HCEC 1CT (cell line): Measurements from ENCODE around the gene MMP28.

ENCODE experiments used
- DNase-seq: peaks from one replicate; pipeline ENCODE4 v3.0.0-alpha.2; 2017

MMP28 gene

DNA sequence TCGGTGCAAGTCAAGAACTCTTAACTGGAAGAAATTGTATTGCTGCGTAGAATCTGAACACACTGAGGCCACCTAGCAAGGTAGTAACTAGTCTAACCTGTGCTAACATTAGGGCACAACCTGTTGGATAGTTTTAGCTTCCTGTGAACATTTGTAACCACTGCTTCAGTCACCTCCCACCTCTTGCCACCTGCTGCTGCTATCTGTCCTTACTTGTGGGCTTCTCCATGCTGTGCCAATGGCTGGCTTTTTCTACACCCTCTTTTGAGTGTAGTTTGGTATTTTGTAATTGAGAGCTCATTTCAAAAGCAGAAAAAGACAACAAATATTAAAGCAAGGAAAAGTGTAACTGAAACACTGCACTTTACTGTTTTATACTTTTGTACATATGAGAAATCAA is 71.7 kb downstream of the MMP28 start:
- DNase-seq = no peak

DNA sequence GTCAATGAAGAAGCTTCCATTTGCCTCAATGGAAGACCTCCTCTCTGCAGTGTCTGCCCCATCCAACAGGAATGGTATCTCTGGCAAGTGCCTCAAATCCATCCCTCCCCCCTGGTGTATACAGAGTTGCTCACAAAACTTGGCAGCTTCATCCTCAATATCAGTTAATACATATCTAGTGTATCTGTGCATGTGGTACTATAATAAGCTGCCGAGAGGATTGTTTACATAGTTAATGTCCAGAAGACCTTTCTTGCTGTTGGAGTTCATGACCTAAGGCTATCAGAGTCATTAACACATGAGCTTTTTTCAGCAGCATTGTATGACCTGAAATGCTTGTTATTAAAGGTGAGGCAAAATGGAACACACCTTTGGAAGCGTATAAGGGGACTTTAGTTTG is 78.0 kb downstream of the MMP28 start:
- DNase-seq = no peak

DNA sequence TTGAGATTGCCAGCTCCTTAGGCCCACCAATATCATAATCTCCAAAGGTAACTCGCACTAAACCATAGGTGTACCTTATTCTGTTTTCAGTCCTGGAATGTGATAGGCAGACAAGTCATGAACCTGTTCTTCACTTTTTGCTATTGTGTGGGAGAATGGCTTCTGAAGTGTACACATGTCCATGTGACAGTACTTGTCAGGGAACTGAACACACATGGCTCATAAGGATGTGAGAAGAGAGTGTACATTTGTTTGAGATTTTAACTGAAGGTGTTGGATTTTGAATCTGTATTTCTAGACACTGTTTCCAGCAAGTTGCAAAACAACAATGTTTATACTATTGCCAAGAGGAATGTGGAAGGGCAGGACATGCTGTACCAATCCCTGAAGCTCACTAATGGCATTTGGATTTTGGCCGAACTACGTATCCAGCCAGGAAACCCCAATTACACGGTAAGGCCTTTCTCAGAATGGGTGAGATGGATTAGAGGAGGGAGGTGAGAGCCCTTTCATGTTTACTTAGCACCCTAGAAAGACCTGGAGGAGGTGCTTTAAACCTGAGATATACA is 78.5 kb downstream of the MMP28 start:
- peak; percentile 11 for DNase-seq

DNA sequence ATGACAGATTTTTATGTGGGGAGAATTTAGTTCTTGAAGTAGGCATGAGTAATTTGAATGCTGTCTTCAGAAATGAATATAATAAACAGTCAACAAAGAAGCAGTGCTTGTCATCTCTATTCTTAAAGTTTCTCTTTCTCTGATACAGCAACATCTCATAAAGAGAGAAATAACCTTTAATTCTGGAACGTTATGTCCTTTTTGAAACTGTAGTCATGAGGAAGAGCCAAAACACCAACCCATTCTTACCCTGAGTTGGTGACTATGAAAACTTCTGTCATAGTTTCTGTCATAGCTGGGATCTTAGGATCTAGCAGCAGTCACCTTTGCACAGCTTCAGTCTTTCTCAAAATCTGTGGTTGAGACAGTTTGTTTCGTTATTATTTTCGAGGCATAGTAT is 79.3 kb downstream of the MMP28 start:
- no peak for DNase-seq
